GM03348 (cell line): Measurements from ENCODE around the gene ALMS1.
"Not testable (repeated sequence)": the region's sequence is repeated elsewhere in the genome, so short reads cannot be mapped to it uniquely, and the experiment has no call there.

Experiments used
- DNase-seq: peaks from one replicate; pipeline ENCODE4 v3.0.0; 2012; ENCODE audit warnings: low spot score

ALMS1 gene

GRCh38 chr2:73402386-73403103 lies 16.9 kb downstream of the ALMS1 start:
- no peak for DNase-seq

- DNase-seq = no peak
Observed at GRCh38 chr2:73403237-73403636, 17.6 kb downstream of the ALMS1 start.

GRCh38 chr2:73404409-73404808 lies 18.8 kb downstream of the ALMS1 start:
- no peak for DNase-seq

- DNase-seq = no peak
Observed at GRCh38 chr2:73406996-73407395, 21.4 kb downstream of the ALMS1 start.

GRCh38 chr2:73408198-73408597 lies 22.6 kb downstream of the ALMS1 start:
- DNase-seq = no peak

GRCh38 chr2:73414696-73415095 lies 29.1 kb downstream of the ALMS1 start:
- peak; percentile 19 for DNase-seq

GRCh38 chr2:73415906-73416305 lies 30.3 kb downstream of the ALMS1 start:
- DNase-seq = no peak

GRCh38 chr2:73418343-73418742 lies 32.7 kb downstream of the ALMS1 start:
- peak; percentile 74 for DNase-seq

- no peak for DNase-seq
Observed at GRCh38 chr2:73423913-73424312, 38.3 kb downstream of the ALMS1 start.

GRCh38 chr2:73426176-73426575 lies 40.5 kb downstream of the ALMS1 start:
- DNase-seq = no peak

- no peak for DNase-seq
Observed at GRCh38 chr2:73436019-73436418, 50.4 kb downstream of the ALMS1 start.

- no peak for DNase-seq
Observed at GRCh38 chr2:73444202-73444601, 58.6 kb downstream of the ALMS1 start.

GRCh38 chr2:73448856-73449255 lies 63.2 kb downstream of the ALMS1 start:
- DNase-seq = no peak

GRCh38 chr2:73449404-73449803 lies 63.8 kb downstream of the ALMS1 start:
- no peak for DNase-seq

GRCh38 chr2:73451263-73451972 lies 65.8 kb downstream of the ALMS1 start:
- DNase-seq = no peak

- no peak for DNase-seq
Observed at GRCh38 chr2:73457982-73458381, 72.3 kb downstream of the ALMS1 start.

- not testable (repeated sequence) for DNase-seq
Observed at GRCh38 chr2:73462388-73462787, 76.8 kb downstream of the ALMS1 start.

- no peak for DNase-seq
Observed at GRCh38 chr2:73468376-73468775, 82.7 kb downstream of the ALMS1 start.

- DNase-seq = not testable (repeated sequence)
Observed at GRCh38 chr2:73483874-73484273, 98.2 kb downstream of the ALMS1 start.

- no peak for DNase-seq
Observed at GRCh38 chr2:73487112-73487657, 101.5 kb downstream of the ALMS1 start.

- no peak for DNase-seq
Observed at GRCh38 chr2:73488079-73488478, 102.4 kb downstream of the ALMS1 start.

GRCh38 chr2:73489053-73489452 lies 103.4 kb downstream of the ALMS1 start:
- no peak for DNase-seq

GRCh38 chr2:73494031-73494430 lies 108.4 kb downstream of the ALMS1 start:
- no peak for DNase-seq
